Measurements from ENCODE around the gene PGM3. TPM values are rescaled to one million over a fixed set of nuclear protein-coding genes. Genes with fewer than 3 reads are reported as not detected.

PGM3 gene
- total RNA-seq, 1 donor from 2014 or later = 151 TPM

DNA sequence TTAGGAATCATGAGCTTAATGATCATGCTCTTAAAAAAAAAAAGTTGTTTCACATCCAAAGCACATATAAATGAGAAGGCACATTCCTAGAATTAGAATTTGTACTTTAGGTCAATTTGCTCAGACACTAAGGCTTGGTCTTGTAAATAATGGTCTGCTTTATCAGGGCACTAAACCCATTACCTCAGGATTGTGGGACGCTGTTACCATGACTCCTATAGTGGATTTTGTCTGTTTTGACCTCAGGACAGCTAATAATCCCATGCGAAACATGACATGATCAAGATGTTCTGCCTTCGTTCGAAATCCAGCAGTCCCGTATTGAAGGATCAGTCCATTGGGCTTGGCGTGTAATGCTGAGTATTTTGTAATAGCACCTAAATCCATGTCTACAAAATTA, 2.4 kb downstream of the PGM3 start:
- peaks cover 62% of the 10 kb centered on the region for H4K20me1 ChIP-seq (ENCODE audit: insufficient read depth, low read length)
- Mint-ChIP-seq H3K9me3 (ENCODE audit: unreplicated experiment) (no peaks in the 10 kb centered on the region), H3K27ac (ENCODE audit: unreplicated experiment) (no peak overlapping the region), H3K36me3 (ENCODE audit: low read depth, unreplicated experiment) (peaks cover 13% of the 10 kb centered on the region), H3K27me3 (ENCODE audit: low read depth, unreplicated experiment) (no peaks in the 10 kb centered on the region), H3K4me1 (ENCODE audit: low read depth, unreplicated experiment) (peaks cover 26% of the 10 kb centered on the region), H3K4me3 (ENCODE audit: unreplicated experiment) (peak overlapping the region; percentile 99)
- no peak overlapping the region for H2AFZ ChIP-seq (ENCODE audit: low read depth, low read length)
- peaks cover 34% of the 10 kb centered on the region for H3K36me3 ChIP-seq (ENCODE audit: insufficient read depth, low read length)
- H3K9me3 ChIP-seq (ENCODE audit: insufficient read depth, low read depth, low read length) = no peaks in the 10 kb centered on the region
- TF ChIP-seq EZH2 (IDR thresholded peaks at IDR 0.05; ENCODE audit: insufficient read depth, low read length) = no peak
- TF ChIP-seq, protein P1, sequence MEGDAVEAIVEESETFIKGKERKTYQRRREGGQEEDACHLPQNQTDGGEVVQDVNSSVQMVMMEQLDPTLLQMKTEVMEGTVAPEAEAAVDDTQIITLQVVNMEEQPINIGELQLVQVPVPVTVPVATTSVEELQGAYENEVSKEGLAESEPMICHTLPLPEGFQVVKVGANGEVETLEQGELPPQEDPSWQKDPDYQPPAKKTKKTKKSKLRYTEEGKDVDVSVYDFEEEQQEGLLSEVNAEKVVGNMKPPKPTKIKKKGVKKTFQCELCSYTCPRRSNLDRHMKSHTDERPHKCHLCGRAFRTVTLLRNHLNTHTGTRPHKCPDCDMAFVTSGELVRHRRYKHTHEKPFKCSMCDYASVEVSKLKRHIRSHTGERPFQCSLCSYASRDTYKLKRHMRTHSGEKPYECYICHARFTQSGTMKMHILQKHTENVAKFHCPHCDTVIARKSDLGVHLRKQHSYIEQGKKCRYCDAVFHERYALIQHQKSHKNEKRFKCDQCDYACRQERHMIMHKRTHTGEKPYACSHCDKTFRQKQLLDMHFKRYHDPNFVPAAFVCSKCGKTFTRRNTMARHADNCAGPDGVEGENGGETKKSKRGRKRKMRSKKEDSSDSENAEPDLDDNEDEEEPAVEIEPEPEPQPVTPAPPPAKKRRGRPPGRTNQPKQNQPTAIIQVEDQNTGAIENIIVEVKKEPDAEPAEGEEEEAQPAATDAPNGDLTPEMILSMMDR (IDR thresholded peaks at IDR 0.05; ENCODE audit: insufficient read depth, low read depth, low read length) = no peak
- H3K4me1 ChIP-seq (ENCODE audit: insufficient read depth, low read length) = peaks cover 6% of the 10 kb centered on the region
- H3K4me3 ChIP-seq (ENCODE audit: insufficient read depth, low read depth, low read length) = no peak overlapping the region
- no peak overlapping the region for H3K27ac ChIP-seq (ENCODE audit: low read depth, low read length)
- DNase-seq (ENCODE audit: low read depth) (no peak), FAIRE-seq (no peak)
- H3K79me2 ChIP-seq (ENCODE audit: insufficient read depth, low read length) = peaks cover 74% of the 10 kb centered on the region
- H3K27me3 ChIP-seq (ENCODE audit: insufficient read depth, low read length) = no peaks in the 10 kb centered on the region
- H3K4me2 ChIP-seq (ENCODE audit: low read length) = peak overlapping the region; percentile 87
- no peak overlapping the region for H3K9ac ChIP-seq (ENCODE audit: low read length)

DNA sequence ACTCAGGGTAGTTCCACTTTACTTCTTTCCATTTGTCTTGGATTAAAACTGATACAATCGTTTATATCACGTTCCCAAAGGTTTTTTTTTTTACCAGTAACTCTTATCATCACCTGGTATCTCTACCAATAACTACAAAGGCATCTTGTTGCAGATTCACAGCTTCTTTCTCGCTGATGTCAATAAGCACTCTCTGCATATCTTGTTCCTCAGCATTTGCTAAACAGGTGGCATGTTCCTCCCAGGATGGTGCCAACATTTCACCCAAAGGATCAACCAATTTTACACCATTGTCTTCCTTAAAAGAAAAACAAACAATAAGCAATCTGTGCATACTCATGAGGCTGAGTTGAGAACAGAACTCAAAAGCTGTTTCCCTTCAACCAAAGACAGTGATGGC, 4.6 kb downstream of the PGM3 start:
- Mint-ChIP-seq H3K4me3 (ENCODE audit: unreplicated experiment) (no peak overlapping the region), H3K9me3 (ENCODE audit: unreplicated experiment) (no peaks in the 10 kb centered on the region), H3K4me1 (ENCODE audit: low read depth, unreplicated experiment) (peaks cover 30% of the 10 kb centered on the region), H3K27ac (ENCODE audit: unreplicated experiment) (no peak overlapping the region), H3K36me3 (ENCODE audit: low read depth, unreplicated experiment) (peaks cover 18% of the 10 kb centered on the region), H3K27me3 (ENCODE audit: low read depth, unreplicated experiment) (no peaks in the 10 kb centered on the region)
- peaks cover 76% of the 10 kb centered on the region for H3K79me2 ChIP-seq (ENCODE audit: insufficient read depth, low read length)
- peaks cover 7% of the 10 kb centered on the region for H3K4me1 ChIP-seq (ENCODE audit: insufficient read depth, low read length)
- H4K20me1 ChIP-seq (ENCODE audit: insufficient read depth, low read length) = peaks cover 71% of the 10 kb centered on the region
- FAIRE-seq (no peak), DNase-seq (ENCODE audit: low read depth) (no peak)
- H3K9ac ChIP-seq (ENCODE audit: low read length) = no peak overlapping the region
- H3K27me3 ChIP-seq (ENCODE audit: insufficient read depth, low read length) = no peaks in the 10 kb centered on the region
- peaks cover 44% of the 10 kb centered on the region for H3K36me3 ChIP-seq (ENCODE audit: insufficient read depth, low read length)
- TF ChIP-seq, protein P1 (IDR thresholded peaks at IDR 0.05; ENCODE audit: insufficient read depth, low read depth, low read length) = no peak
- TF ChIP-seq EZH2 (IDR thresholded peaks at IDR 0.05; ENCODE audit: insufficient read depth, low read length) = no peak
- no peak overlapping the region for H3K4me2 ChIP-seq (ENCODE audit: low read length)
- no peak overlapping the region for H2AFZ ChIP-seq (ENCODE audit: low read depth, low read length)
- no peak overlapping the region for H3K4me3 ChIP-seq (ENCODE audit: insufficient read depth, low read depth, low read length)
- H3K27ac ChIP-seq (ENCODE audit: low read depth, low read length) = no peak overlapping the region
- H3K9me3 ChIP-seq (ENCODE audit: insufficient read depth, low read depth, low read length) = no peaks in the 10 kb centered on the region

DNA sequence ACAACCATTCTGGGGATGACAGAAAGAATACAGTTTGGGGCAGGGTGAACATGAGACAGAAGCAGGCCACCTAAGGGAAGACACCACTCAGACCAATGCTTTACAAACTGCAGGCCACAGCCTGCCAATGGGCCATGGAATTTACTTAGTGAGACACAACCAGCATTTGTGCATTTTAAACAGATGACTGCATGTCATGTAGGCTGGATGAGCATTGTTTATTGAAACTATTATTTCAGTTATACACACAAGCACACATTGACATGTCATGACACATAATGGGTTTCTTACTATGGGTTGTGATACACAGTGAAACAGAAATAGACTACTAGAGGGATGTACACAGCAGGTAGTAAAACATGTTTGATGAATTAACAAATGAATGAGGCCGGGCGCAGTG, 8.0 kb downstream of the PGM3 start:
- Mint-ChIP-seq H3K4me1 (ENCODE audit: low read depth, unreplicated experiment) (peaks cover 45% of the 10 kb centered on the region), H3K36me3 (ENCODE audit: low read depth, unreplicated experiment) (peaks cover 27% of the 10 kb centered on the region), H3K4me3 (ENCODE audit: unreplicated experiment) (no peak overlapping the region), H3K27me3 (ENCODE audit: low read depth, unreplicated experiment) (no peaks in the 10 kb centered on the region), H3K27ac (ENCODE audit: unreplicated experiment) (peak overlapping the region; percentile 13), H3K9me3 (ENCODE audit: unreplicated experiment) (no peaks in the 10 kb centered on the region)
- Histone ChIP-seq H3K9me3 (ENCODE audit: insufficient read depth, low read depth, low read length) (no peaks in the 10 kb centered on the region), H3K4me3 (ENCODE audit: insufficient read depth, low read depth, low read length) (no peak overlapping the region), H3K79me2 (ENCODE audit: insufficient read depth, low read length) (peaks cover 61% of the 10 kb centered on the region), H3K4me1 (ENCODE audit: insufficient read depth, low read length) (peaks cover 22% of the 10 kb centered on the region), H3K9ac (ENCODE audit: low read length) (no peak overlapping the region), H4K20me1 (ENCODE audit: insufficient read depth, low read length) (peaks cover 80% of the 10 kb centered on the region), H3K4me2 (ENCODE audit: low read length) (no peak overlapping the region), H3K36me3 (ENCODE audit: insufficient read depth, low read length) (peaks cover 70% of the 10 kb centered on the region), H3K27me3 (ENCODE audit: insufficient read depth, low read length) (no peaks in the 10 kb centered on the region), H3K27ac (ENCODE audit: low read depth, low read length) (no peak overlapping the region), H2AFZ (ENCODE audit: low read depth, low read length) (no peak overlapping the region)
- TF ChIP-seq, protein P1 (IDR thresholded peaks at IDR 0.05; ENCODE audit: insufficient read depth, low read depth, low read length) = no peak
- no peak for TF ChIP-seq EZH2 (IDR thresholded peaks at IDR 0.05; ENCODE audit: insufficient read depth, low read length)
- DNase-seq (ENCODE audit: low read depth) (no peak), FAIRE-seq (no peak)

All from astrocyte (in vitro differentiated cells and primary cell).